HG03196 (cell line): ENCODE measurements around the gene KLHDC1.
"Not testable (repeated sequence)": the region's sequence is repeated elsewhere in the genome, so short reads cannot be mapped to it uniquely, and the experiment has no call there.

Experiments used
- ATAC-seq: cut with Tn5 transposase; IDR thresholded peaks from one replicate; pipeline ENCODE4 v1.9.1; 2021; ENCODE audit not compliant: unreplicated experiment

Gene KLHDC1

GRCh38 chr14:49692811-49693734, at the start of gene KLHDC1:
TSS of gene KLHDC1 (plus strand) at chr14:49693120. CDS start at chr14:49693195, 75 bp downstream.
- ATAC-seq: peak; percentile 56

GRCh38 chr14:49653508-49653907, 39.4 kb upstream of the KLHDC1 start:
- no peak for ATAC-seq

- no peak for ATAC-seq
These were observed 38.4 kb upstream of the KLHDC1 start for GRCh38 chr14:49654511-49654910.

GRCh38 chr14:49657500-49657899, 35.4 kb upstream of the KLHDC1 start:
- ATAC-seq: not testable (repeated sequence)

DNA sequence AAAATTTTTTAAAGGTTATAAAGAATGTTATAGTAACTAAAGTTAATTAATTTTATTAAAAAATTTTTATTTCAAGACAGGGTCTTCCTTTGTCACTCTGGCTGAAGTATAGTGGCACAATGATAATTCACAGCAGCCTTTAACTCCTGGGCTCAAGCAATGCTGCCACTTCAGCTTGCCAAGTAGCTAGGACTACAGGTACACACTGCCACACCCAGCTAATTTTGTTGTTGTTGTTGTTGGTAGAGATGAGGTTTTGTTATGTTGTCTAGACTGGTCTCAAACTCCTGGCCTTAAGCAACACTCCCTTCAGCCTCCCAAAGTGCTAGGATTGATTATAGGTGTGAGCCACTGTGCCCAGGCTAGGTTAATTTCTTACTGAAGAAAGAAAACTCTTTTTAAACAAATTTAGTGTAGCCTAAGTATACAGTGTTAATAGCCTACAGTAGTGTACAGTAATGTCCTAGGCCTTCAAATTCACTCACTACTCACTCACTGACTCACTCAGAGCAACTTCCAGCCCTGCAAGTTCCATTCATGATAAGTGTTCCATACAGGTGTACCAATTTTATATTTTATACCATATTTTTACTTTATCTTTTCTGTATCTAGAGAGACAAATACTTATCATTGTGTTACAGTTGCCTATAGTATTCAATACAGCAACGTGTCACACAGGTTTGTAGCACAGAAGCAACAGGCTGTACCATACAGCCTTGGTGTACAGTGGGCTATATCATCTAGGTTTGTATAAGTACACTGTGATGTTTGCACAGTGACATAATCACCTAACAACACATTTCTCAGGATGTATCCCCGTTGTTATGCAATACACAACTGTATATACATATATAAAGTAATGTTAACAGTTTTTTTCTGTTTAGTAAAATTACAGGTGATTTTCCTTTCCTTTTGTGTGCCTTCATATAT, 33.1 kb upstream of the KLHDC1 start:
- ATAC-seq: no peak

GRCh38 chr14:49670475-49670874, 22.4 kb upstream of the KLHDC1 start:
- no peak for ATAC-seq

DNA sequence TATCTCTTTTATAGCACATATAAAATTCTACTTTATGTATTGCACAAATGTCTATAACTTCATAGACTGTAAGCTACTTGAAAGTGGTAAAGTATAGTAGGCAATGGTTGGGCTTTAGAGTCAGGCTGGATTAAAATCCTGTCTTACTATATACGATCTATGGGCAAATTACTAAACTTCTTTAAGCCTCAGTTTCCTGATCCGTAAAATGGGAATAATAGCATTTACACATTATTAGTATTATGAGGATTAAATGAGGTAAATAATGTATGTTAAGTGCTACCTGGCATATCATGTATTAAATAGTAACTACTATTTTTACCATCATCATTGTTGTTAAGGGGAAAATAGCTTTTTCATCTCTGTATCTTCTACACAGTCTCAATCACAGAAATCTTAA, 19.3 kb upstream of the KLHDC1 start:
- ATAC-seq: no peak

- ATAC-seq: no peak
These were observed 15.3 kb upstream of the KLHDC1 start for GRCh38 chr14:49677643-49678042.

GRCh38 chr14:49679271-49679670, 13.6 kb upstream of the KLHDC1 start:
- no peak for ATAC-seq

- no peak for ATAC-seq
These were observed 6.5 kb upstream of the KLHDC1 start for GRCh38 chr14:49686425-49686824.

- ATAC-seq: peak; percentile 84
These were observed 4.8 kb upstream of the KLHDC1 start, which contains the start of gene POLE2 for GRCh38 chr14:49687942-49688700. TSS of gene POLE2 (minus strand) at chr14:49688214. CDS start at chr14:49688203, 11 bp downstream.

- ATAC-seq: no peak
These were observed 4.3 kb upstream of the KLHDC1 start for GRCh38 chr14:49688701-49689030.

GRCh38 chr14:49691031-49691430, 1.9 kb upstream of the KLHDC1 start:
- no peak for ATAC-seq

- no peak for ATAC-seq
These were observed 645 bp upstream of the KLHDC1 start for GRCh38 chr14:49692193-49692757.

GRCh38 chr14:49693735-49694124, 810 bp downstream of the KLHDC1 start:
- not testable (repeated sequence) for ATAC-seq

DNA sequence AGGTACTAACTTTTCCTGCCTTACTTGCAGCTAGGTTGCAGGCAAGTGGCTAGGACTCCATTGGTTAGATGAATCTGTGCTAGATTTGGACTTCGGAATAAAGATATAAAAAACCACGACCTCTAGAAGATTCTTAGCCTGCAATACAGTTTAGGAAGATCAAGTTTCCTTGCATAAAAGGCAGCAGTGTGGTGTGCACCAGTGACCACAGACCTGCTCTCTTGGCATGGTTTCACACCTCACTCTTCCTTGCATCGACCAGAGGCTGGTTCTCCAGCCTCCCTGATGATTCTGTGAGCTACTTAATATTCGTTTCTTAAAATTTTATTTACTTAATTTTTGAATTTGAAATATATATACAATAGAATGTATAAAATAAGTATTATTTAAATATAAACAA, 9.8 kb downstream of the KLHDC1 start:
- no peak for ATAC-seq

DNA sequence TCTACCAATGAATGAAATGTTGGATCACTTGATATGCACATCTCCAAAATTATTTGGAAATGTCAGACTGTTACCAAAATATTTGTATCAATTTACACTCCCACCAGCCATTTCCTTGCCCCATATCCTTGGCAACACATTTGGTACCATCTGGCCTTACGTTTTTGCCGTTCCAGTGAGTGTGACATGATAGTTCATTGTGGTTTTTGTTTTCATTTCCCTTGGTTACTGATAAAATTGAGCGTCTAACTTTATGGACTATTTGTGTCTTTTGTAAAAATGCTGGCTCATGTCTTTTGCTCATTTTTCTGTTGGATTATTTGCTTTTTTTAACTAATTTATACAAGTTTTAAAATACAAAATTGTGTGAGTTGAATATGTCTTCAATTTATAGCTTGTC, 11.0 kb downstream of the KLHDC1 start:
- no peak for ATAC-seq

DNA sequence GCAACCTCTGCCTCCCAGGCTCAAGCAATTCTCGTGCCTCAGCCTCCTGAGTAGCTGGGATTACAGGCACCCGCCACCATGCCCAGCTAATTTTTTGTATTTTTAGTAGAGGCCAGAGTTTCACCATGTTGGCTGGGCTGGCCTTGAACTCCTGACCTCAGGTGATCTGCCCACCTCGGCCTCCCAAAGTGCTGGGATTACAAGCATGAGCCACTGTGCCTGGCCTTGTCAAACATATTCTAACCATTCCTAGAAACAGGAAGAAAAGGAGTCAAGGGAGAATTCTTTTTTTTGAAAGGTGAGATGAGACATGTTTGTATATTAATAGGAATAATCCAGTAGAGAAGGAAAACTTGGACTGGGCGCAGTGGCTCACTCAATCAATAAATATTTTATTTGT, 11.6 kb downstream of the KLHDC1 start:
- not testable (repeated sequence) for ATAC-seq

DNA sequence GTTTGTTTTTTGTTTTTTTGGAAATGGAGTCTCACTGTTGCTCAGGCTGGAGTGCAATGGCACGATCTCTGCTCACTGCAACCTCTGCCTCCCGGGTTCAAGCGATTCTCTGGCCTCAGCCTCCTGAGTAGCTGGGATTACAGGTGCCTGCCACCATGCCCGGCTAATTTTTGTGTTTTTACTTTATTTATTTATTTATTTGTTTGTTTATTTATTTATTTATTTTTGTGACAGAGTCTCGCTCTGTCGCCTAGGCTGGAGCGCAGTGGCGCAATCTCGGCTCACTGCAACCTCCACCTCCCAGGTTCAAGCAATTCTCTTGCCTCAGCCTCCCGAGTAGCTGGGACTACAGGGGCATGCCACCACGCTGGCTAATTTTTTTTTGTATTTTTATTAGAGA, 18.1 kb downstream of the KLHDC1 start:
- ATAC-seq: not testable (repeated sequence)

DNA sequence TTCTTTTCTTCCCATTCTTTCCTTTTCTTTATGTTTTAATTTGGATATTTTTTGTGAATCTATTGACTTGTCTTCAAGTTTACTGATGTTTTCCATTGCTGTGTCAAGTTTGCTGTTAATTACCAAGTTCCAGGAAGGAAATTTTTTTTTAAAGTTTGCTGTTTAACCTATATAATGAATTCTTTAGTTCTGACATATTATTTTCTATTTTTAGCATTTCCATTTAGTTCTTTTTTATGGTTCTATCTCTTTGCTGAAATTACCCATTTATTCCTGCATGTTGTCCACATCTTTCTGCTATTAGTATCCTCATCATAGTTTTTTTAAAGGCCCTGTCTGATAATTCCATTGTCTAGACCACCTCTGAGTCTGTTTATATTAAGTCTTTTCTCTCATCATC, 27.8 kb downstream of the KLHDC1 start:
- ATAC-seq: no peak
